GM12878 (cell line): ENCODE measurements around the gene RPUSD1. TPM values are rescaled to one million over a fixed set of nuclear protein-coding genes. Genes with fewer than 3 reads are reported as not detected.

Experiments used
- ATAC-seq: fragments of 200-7000 bp; cut with Tn5 transposase; 3 replicates; pipeline ENCODE4 v1.9.1; 2020; ENCODE audit warnings: mild to moderate bottlenecking, moderate library complexity
- BruUV-seq: library from RNA; stranded (reverse); fragments of 400-500 nt; replicated peaks from 2 replicates; lab custom pipeline; 2021; lab: Mats Ljungman, UMichigan
- CTCF ChIA-PET: fragments of 300-600 bp; sonication (Branson Sonifier 250); formaldehyde crosslinking; extraction: SDS; loops from one replicate; lab custom pipeline; 2021; ENCODE audit warnings: inconsistent platforms; lab: Yijun Ruan, JAX
- POLR2A ChIA-PET: fragments of 350-600 bp; formaldehyde crosslinking; extraction: SDS; loops from one replicate; lab custom pipeline; 2021; ENCODE audit warnings: inconsistent platforms; lab: Charles Lee
- RAD21 ChIA-PET: fragments of 300-600 bp; sonication (Branson Sonifier 250); formaldehyde crosslinking; loops from one replicate; lab custom pipeline; 2023; ENCODE audit warnings: antibody characterized with exemption; ENCODE audit not compliant: unreplicated experiment; lab: Charles Lee
- SMC1A ChIA-PET: fragments of 300-600 bp; sonication (Branson Sonifier 250); formaldehyde crosslinking; loops from one replicate; lab custom pipeline; 2023; ENCODE audit not compliant: unreplicated experiment, uncharacterized antibody; lab: Charles Lee
- DNase-seq: peaks from one replicate; pipeline ENCODE4 v3.0.0-alpha.2; 2011; ENCODE audit warnings: low read depth, low spot score
- FAIRE-seq: peaks from 3 replicates; lab custom pipeline; 2011; peaks lifted over from hg19 to GRCh38; lab: Jason Lieb, UNC
- H2AFZ ChIP-seq: 2 replicates; pipeline ENCODE4 v1.6.0; 2011; ENCODE audit warnings: low read depth, low read length, control low read depth; ENCODE audit not compliant: control insufficient read depth
- H3K27ac ChIP-seq: 2 replicates; pipeline ENCODE4 v1.5.1; 2011; ENCODE audit warnings: control low read depth; ENCODE audit not compliant: control insufficient read depth, insufficient read depth
- H3K27me3 ChIP-seq, 2 experiments: replicated peaks in 1 of 2; 2 replicates each; pipeline versions ENCODE4 v1.6.0 to v1.6.1; 2011; ENCODE audit warnings: low read length in 1 of 2; ENCODE audit not compliant: control insufficient read depth in 2 of 2, insufficient read depth in 2 of 2
- H3K36me3 ChIP-seq, 2 experiments: 2 replicates each; pipeline ENCODE4 v1.5.1; 2011; ENCODE audit warnings: low read length in 1 of 2; ENCODE audit not compliant: control insufficient read depth in 2 of 2, insufficient read depth in 2 of 2
- H3K4me1 ChIP-seq: 2 replicates; pipeline ENCODE4 v1.6.1; 2011; ENCODE audit warnings: mild to moderate bottlenecking, low read length, moderate library complexity, mixed read lengths; ENCODE audit not compliant: control insufficient read depth, insufficient read depth
- H3K4me2 ChIP-seq: 2 replicates; pipeline ENCODE4 v1.6.0; 2011; ENCODE audit warnings: control low read depth; ENCODE audit not compliant: control insufficient read depth, insufficient read depth
- H3K4me3 ChIP-seq: fragments of 200-600 bp; sonication (generic); 2 replicates; pipeline ENCODE4 v1.5.1; 2016
- H3K79me2 ChIP-seq: 2 replicates; pipeline ENCODE4 v1.6.0; 2011; ENCODE audit warnings: low read length; ENCODE audit not compliant: control insufficient read depth, insufficient read depth
- H3K9ac ChIP-seq: 2 replicates; pipeline ENCODE4 v1.8.0; 2011; ENCODE audit warnings: low read length, control low read depth, mixed read lengths; ENCODE audit not compliant: control insufficient read depth, insufficient read depth
- H3K9me3 ChIP-seq: replicated peaks from 3 replicates; pipeline ENCODE4 v1.5.1; 2011; ENCODE audit warnings: mild to moderate bottlenecking, low read length; ENCODE audit not compliant: control insufficient read depth, insufficient read depth
- H4K20me1 ChIP-seq: 2 replicates; pipeline ENCODE4 v1.6.0; 2011; ENCODE audit not compliant: control insufficient read depth, insufficient read depth
- BCL3 ChIP-seq: IDR thresholded peaks from 2 replicates; pipeline ENCODE4 v1.6.1; 2011; ENCODE audit warnings: borderline replicate concordance, low read depth, mild to moderate bottlenecking, moderate library complexity, low read length; ENCODE audit not compliant: insufficient read depth, poor library complexity, severe bottlenecking
- CEBPB ChIP-seq, 2 experiments: fragments of 150-350 bp in 1 of 2; IDR thresholded peaks; 2 replicates each; pipeline ENCODE4 v1.6.1; 2012 to 2014; ENCODE audit warnings: low read depth in 2 of 2, low read length in 2 of 2, borderline replicate concordance in 1 of 2, inconsistent platforms in 1 of 2
- HCFC1 ChIP-seq: fragments of 150-350 bp; IDR thresholded peaks from 2 replicates; pipeline ENCODE4 v1.6.1; 2014; ENCODE audit warnings: low read length
- NBN ChIP-seq: fragments of 450-650 bp; IDR thresholded peaks from 2 replicates; pipeline ENCODE4 v1.6.1; 2016
- PBX3 ChIP-seq: IDR thresholded peaks from 2 replicates; pipeline ENCODE4 v1.6.1; 2011; ENCODE audit warnings: mild to moderate bottlenecking, low read depth, low read length, moderate library complexity; ENCODE audit not compliant: insufficient replicate concordance
- PRDM15 ChIP-seq: fragments of 450-650 bp; formaldehyde crosslinking; IDR thresholded peaks from 2 replicates; pipeline ENCODE4 v1.4.0; 2020; ENCODE audit warnings: mild to moderate bottlenecking, moderate library complexity
- RELB ChIP-seq: fragments of 450-650 bp; IDR thresholded peaks from 2 replicates; pipeline ENCODE4 v1.6.1; 2017; ENCODE audit warnings: low read depth, mild to moderate bottlenecking, moderate library complexity
- ZNF24 ChIP-seq: fragments of 450-650 bp; IDR thresholded peaks from 2 replicates; pipeline ENCODE4 v1.6.1; 2017; ENCODE audit warnings: antibody characterized with exemption, mild to moderate bottlenecking
- ZNF384 ChIP-seq: IDR thresholded peaks from 2 replicates; pipeline ENCODE4 v1.6.1; 2012; ENCODE audit warnings: low read depth, mild to moderate bottlenecking, low read length, improper control_type of control experiment, borderline replicate concordance
- WGBS: methylation state at CpG from one replicate; pipeline ENCODE4 v1.1.6; 2016; ENCODE audit warnings: low lambda C conversion rate; ENCODE audit not compliant: insufficient replicate concordance, insufficient coverage; ENCODE audit errors: missing lambda C conversion rate; 5-methylcytosine and 5-hydroxymethylcytosine counted together
- in situ Hi-C: fragments of 300-500 bp; cut with MboI; formaldehyde crosslinking; loops from 9 replicates; pipeline ENCODE4 v1.14.3; 2018; ENCODE audit warnings: mixed read lengths
- intact Hi-C: fragments of 100-400 bp; cut with micrococcal nuclease; formaldehyde crosslinking; loops from one replicate; pipeline ENCODE4 v1.14.2; 2022; ENCODE audit not compliant: unreplicated experiment
- polyA plus RNA-seq, 11 experiments: library from polyadenylated mRNA; depleted of rRNA in 4 of 11; unstranded in 6 of 11; stranded (reverse) in 5 of 11; fragments of >200 nt; fragmentation: Nextera tagmentation in 4 of 11; fragmentation: Illumina TruSeq in 1 of 11; extraction: Ambion mirVana in 4 of 11; extraction: Trizol in 1 of 11; gene quantifications; 1 replicate in 1 of 11; 2 replicates in 10 of 11; pipeline versions ENCODE4 v1.2.1 to v1.2.3, GENCODE V29; 2011 to 2016; ENCODE audit warnings: inconsistent platforms in 2 of 11, missing spikeins in 2 of 11, low read depth in 1 of 11
- total RNA-seq, 4 experiments: library from RNA; depleted of rRNA in 3 of 4; stranded (reverse); fragments of >200 nt in 3 of 4; fragmentation: Illumina TruSeq in 1 of 4; extraction: Trizol in 1 of 4; gene quantifications; 2 replicates each; pipeline versions ENCODE4 v1.2.1 to v1.2.3, GENCODE V29; 2013 to 2021

Gene RPUSD1
- total and polyA plus RNA-seq, 10 of the 15 experiments (the other 5 are each of a cell fraction or from before 2014, with no cell fraction given) = 0.55 to 49.9 (median 21.1) TPM

- no peak for FAIRE-seq
- Histone ChIP-seq H3K4me1 (no peaks in the 10 kb centered on the region), H4K20me1 (no peaks in the 10 kb centered on the region)
- intact Hi-C loops = no loop called here
- TF ChIP-seq NBN (0 out of 2 replicates have a peak, but pooled peaks have one; percentile 20), RELB (no peak), BCL3 (peak; percentile 75), ZNF24 (peak; percentile 98), HCFC1 (no peak), CEBPB (IDR thresholded peaks at IDR 0.05; ENCODE audit: borderline replicate concordance in 1 of 2, low read depth in 2 of 2, low read length in 2 of 2) (no peak), PBX3 (no peak), PRDM15 (CRISPR knock-in tag) (no peak), ZNF384 (no peak)
- TF ChIP-seq, all 136 proteins: peak for 3
- H3K9me3 ChIP-seq = no peaks in the 10 kb centered on the region
- ChIA-PET SMC1A (no interaction called here), CTCF (no interaction called here), RAD21 (no interaction called here), POLR2A (no interaction called here)
- in situ Hi-C loops = no loop called here
- no peaks in the 10 kb centered on the region for H3K79me2 ChIP-seq
- H3K9ac ChIP-seq = no peak overlapping the region
- H3K27me3 ChIP-seq = no peaks in the 10 kb centered on the region
- WGBS = 41% methylated on average over 6 of the region's 6 CpGs
- H3K36me3 ChIP-seq = no peaks in the 10 kb centered on the region
- ATAC-seq = no peak
- H2AFZ ChIP-seq = no peak overlapping the region
- no peak for DNase-seq
- BruUV-seq = no TSS peak
- H3K4me2 ChIP-seq = no peak overlapping the region
- H3K4me3 ChIP-seq = no peak overlapping the region
- H3K27ac ChIP-seq = no peak overlapping the region
These were observed 9.2 kb downstream of the RPUSD1 start for GRCh38 chr16:778909-779527.
